Left ventricle myocardium inferior (tissue), 1 donor: ENCODE measurements around the gene ATF1. TPM values are rescaled to one million over a fixed set of nuclear protein-coding genes. Genes with fewer than 3 reads are reported as not detected.

Source experiments
- DNase-seq: peaks from one replicate; pipeline ENCODE4 v3.0.0-alpha.2; 2020
- H3K27ac ChIP-seq: fragments of 200-600 bp; replicated peaks from 2 replicates; pipeline ENCODE4 v1.8.0; 2021
- H3K27me3 ChIP-seq: fragments of 200-600 bp; 2 replicates; pipeline ENCODE4 v1.8.0; 2021; ENCODE audit warnings: low read depth
- H3K36me3 ChIP-seq: fragments of 200-600 bp; 2 replicates; pipeline ENCODE4 v1.8.0; 2021
- H3K4me1 ChIP-seq: fragments of 200-600 bp; 2 replicates; pipeline ENCODE4 v1.8.0; 2021
- H3K4me3 ChIP-seq: fragments of 200-600 bp; 2 replicates; pipeline ENCODE4 v1.8.0; 2021; ENCODE audit warnings: mild to moderate bottlenecking, moderate library complexity
- H3K9me3 ChIP-seq: fragments of 200-600 bp; replicated peaks from 2 replicates; pipeline ENCODE4 v1.8.0; 2021
- CTCF ChIP-seq: fragments of 200-600 bp; IDR thresholded peaks from 2 replicates; pipeline ENCODE4 v1.8.0; 2021; ENCODE audit warnings: antibody characterized with exemption, mild to moderate bottlenecking, borderline replicate concordance
- intact Hi-C: fragments of 100-400 bp; cut with micrococcal nuclease; formaldehyde crosslinking; loops from one replicate; pipeline ENCODE4 v1.11.0; 2022
- total RNA-seq: library from RNA; stranded (reverse); fragmentation: NEBNext Ultra II Directional; extraction: Animal tissue kit (Norgen Biotek cat#: 25700); gene quantifications from one replicate; pipeline ENCODE4 v1.2.1, GENCODE V29; 2021
- donor health status: DM: no; HTN: yes; CAD: no; lungs with severe emphysema.

Gene ATF1
- total RNA-seq, 1 donor from 2014 or later, result 28.3 TPM

- intact Hi-C loops, result no loop called here
- H3K36me3 ChIP-seq, result peaks cover 94% of the 10 kb centered on the region
- no peak overlapping the region for H3K4me3 ChIP-seq
- peaks cover 8% of the 10 kb centered on the region for H3K4me1 ChIP-seq
- H3K27ac ChIP-seq, result no peak overlapping the region
- no peak for DNase-seq
- H3K9me3 ChIP-seq, result no peaks in the 10 kb centered on the region
- TF ChIP-seq CTCF, result no peak
- H3K27me3 ChIP-seq, result no peaks in the 10 kb centered on the region
Measured at GRCh38 chr12:50732591-50732990, 31.3 kb upstream of the ATF1 start.

- Histone ChIP-seq H3K27me3 (no peaks in the 10 kb centered on the region), H3K4me1 (peaks cover 8% of the 10 kb centered on the region), H3K4me3 (no peak overlapping the region), H3K36me3 (peaks cover 94% of the 10 kb centered on the region), H3K9me3 (no peaks in the 10 kb centered on the region), H3K27ac (no peak overlapping the region)
- intact Hi-C loops, result no loop called here
- DNase-seq, result no peak
- TF ChIP-seq CTCF, result no peak
Measured at GRCh38 chr12:50733706-50734105, 30.2 kb upstream of the ATF1 start.

GRCh38 chr12:50734409-50735263, 29.3 kb upstream of the ATF1 start:
- Histone ChIP-seq H3K4me1 (peaks cover 8% of the 10 kb centered on the region), H3K36me3 (peaks cover 94% of the 10 kb centered on the region), H3K9me3 (no peaks in the 10 kb centered on the region), H3K27ac (no peak overlapping the region), H3K4me3 (no peak overlapping the region), H3K27me3 (no peaks in the 10 kb centered on the region)
- TF ChIP-seq CTCF, result peak; percentile 73
- no peak for DNase-seq
- intact Hi-C loops, result no loop called here

- H3K36me3 ChIP-seq, result peaks cover 98% of the 10 kb centered on the region
- no peaks in the 10 kb centered on the region for H3K27me3 ChIP-seq
- peaks cover 3% of the 10 kb centered on the region for H3K4me1 ChIP-seq
- no peak for DNase-seq
- TF ChIP-seq CTCF, result no peak
- H3K9me3 ChIP-seq, result no peaks in the 10 kb centered on the region
- H3K27ac ChIP-seq, result no peak overlapping the region
- intact Hi-C loops, result no loop called here
- no peak overlapping the region for H3K4me3 ChIP-seq
Measured at GRCh38 chr12:50739611-50740010, 24.3 kb upstream of the ATF1 start.

- H3K27me3 ChIP-seq, result no peaks in the 10 kb centered on the region
- TF ChIP-seq CTCF, result no peak
- intact Hi-C loops, result no loop called here
Measured at GRCh38 chr12:50740307-50740706, 23.6 kb upstream of the ATF1 start.

More at GRCh38 chr12:50740307-50740706, 23.6 kb upstream of the ATF1 start:
- no peaks in the 10 kb centered on the region for H3K9me3 ChIP-seq
- no peak for DNase-seq
- peaks cover 100% of the 10 kb centered on the region for H3K36me3 ChIP-seq
- no peaks in the 10 kb centered on the region for H3K4me1 ChIP-seq
- H3K4me3 ChIP-seq, result no peak overlapping the region
- no peak overlapping the region for H3K27ac ChIP-seq
